ENCODE data around the gene KLF16.

The KLF16 gene

DNA sequence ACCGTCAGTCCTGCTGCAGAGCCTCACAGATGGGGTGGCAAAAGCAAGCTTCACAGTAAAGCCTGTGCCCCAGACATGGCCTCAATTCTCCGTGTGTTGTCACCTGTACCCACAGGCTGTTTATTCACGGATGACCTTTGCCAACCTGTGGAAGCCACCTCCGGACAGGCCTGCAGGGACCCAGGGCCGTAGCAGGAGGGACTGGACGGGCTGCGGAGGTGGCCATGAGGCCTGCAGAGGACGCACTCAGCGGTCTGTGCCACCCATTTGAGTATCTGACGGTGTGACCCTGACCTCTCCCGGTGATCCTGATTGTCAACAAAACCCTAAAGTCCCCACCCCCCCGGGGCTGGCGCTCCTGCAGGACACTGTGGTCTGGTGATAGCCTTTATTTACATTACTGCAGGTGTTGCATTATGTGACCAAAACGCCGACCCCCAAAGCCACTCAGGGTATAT, 7.8 kb upstream of the KLF16 start:
- in situ Hi-C loops (cut with MboI; ENCODE audit: low sequenced_read_pairs): no loop called here

DNA sequence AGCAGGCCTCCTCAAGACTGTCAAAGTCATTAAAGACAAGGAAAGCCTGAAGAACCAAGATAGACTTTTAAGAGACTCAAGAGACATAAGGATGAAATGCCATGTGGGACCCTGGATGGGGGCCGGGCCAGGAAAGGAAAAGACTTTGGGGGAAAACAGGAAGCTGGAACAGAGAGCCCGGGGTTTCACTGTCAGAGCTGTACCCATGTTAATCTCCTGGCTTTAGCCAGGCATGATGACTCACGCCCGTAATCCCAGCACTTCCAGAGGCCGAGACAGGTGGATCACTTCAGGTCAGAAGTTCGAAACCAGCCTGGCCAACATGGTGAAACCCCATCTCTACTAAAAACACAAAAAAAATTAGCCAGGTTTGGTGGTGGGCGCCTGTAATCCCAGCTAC, 5.6 kb upstream of the KLF16 start:
- in situ Hi-C loops (cut with MboI; ENCODE audit: low sequenced_read_pairs): no loop called here

DNA sequence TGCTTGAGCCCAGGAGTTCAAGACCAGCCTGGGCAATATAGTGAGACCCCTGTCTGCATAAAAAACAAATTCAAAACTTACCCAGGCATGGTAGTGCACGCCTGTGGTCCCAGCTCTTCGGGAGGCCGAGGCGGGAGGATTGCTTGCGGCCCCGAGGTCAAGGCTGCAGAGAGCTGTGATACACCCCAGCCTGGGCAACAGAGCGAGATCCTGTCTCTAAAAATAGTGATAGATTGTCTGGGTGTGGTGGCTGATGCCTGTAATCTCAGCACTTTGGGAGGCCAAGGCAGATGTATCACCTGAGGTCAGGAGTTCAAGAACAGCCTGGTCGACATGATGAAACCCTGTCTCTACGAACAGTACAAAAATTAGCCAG, 4.0 kb upstream of the KLF16 start:
- in situ Hi-C loops (cut with MboI; ENCODE audit: low sequenced_read_pairs): no loop called here

DNA sequence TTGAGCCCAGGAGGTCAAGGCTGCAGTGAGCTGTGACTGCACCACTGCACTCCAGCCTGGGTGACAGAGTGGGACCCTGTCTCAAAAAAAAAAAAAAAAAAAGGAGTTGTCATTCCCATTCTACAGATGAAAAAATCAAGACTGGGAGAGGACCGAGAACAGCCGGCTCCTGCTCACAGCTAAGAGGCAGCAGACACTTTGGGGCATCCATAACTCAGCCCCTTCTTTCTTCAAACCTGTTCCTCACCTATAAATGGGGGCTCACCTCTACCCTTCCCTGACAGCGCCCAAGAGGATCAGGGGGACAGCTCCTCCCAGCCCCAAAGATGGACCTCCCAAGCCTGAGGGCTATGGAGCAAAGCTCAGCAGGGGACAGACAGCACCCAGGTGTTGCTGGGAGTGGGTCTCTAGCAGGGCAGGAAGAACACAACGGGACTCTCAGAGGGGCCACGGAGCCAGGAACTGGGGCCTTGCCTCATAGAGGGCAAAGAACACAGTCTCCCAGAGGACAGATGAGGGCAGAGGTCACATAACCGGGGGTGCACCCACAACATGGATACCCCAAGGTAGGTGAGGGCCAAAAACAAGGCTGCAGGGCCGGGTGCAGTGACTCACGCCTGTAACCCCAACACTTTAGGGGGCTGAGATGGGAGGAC, 3.4 kb upstream of the KLF16 start:
- in situ Hi-C loops (cut with MboI; ENCODE audit: low sequenced_read_pairs): no loop called here

DNA sequence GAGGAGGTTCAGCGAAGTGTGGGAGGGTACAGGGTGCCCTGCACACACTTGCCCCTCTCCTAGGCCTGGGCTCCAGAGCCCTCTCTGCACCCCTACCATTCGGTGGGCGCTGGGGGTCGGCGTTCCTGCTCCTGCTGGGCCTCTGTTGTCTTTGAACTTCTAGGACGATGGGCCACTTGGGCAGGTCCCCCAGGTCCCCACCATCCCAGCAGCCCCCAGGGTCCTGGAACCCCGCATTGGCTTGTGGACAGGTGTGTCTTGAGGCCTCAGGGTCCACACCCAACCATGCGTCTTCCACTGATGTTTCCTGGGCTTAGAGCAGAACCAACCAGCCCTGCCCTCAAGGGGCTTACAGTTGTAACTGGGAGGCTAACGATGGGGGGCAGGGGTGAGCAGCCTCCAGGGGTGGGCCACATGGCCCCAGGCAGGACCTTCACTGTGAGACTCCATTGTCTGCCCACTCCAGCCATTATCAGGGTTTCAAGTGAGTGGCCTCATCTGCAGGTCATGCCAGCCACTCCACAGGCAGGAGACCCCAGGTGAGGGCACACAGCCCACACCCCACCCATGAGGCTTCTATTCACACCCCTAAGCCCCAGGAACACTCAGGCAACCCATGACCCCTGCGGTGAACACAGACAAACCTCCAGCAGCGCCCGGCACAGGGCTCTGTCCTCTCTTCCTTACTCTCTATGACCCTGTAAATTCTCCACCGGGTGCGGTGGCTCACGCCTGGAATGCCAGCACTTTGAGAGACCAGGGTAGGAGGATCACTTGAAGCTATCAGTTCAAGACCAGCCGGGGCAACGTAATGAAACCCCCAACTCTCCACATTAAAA, 2.0 kb upstream of the KLF16 start:
- in situ Hi-C loops (cut with MboI; ENCODE audit: low sequenced_read_pairs): no loop called here

DNA sequence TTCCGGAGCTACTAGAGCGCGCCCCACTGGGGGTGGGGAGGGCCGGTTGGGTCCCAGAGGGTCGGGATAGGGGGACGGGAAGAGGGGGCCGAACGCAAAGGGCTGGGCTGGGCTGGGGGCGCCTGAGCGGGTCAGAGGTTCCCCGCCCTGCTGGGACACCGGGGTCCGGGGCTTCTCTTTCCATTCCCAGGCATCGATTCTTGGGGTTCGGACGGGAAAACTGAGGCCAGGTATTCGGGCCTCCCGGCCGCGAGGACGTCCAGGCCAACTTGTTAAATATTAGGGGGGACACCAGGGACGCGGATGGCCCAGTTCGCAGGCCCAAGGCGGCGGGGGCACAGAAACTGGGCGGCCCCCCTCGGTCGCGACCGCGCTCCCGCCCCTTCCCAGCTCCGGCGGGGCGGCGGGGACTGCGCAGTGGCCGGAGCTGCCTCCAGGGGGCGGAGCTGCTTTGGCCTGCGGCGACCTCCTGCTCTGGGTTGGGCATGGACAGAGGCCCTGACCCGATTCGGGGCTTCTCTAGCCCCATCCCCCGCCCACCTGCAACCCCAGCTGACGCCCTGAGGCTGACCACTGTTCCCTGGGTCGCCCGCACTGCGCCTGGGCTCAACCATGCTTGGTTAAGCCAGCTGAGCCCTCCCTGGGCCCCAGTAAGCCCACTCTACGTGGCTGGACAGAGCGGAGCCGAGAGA, 1.2 kb upstream of the KLF16 start:
- in situ Hi-C loops (cut with MboI; ENCODE audit: low sequenced_read_pairs): no loop called here

DNA sequence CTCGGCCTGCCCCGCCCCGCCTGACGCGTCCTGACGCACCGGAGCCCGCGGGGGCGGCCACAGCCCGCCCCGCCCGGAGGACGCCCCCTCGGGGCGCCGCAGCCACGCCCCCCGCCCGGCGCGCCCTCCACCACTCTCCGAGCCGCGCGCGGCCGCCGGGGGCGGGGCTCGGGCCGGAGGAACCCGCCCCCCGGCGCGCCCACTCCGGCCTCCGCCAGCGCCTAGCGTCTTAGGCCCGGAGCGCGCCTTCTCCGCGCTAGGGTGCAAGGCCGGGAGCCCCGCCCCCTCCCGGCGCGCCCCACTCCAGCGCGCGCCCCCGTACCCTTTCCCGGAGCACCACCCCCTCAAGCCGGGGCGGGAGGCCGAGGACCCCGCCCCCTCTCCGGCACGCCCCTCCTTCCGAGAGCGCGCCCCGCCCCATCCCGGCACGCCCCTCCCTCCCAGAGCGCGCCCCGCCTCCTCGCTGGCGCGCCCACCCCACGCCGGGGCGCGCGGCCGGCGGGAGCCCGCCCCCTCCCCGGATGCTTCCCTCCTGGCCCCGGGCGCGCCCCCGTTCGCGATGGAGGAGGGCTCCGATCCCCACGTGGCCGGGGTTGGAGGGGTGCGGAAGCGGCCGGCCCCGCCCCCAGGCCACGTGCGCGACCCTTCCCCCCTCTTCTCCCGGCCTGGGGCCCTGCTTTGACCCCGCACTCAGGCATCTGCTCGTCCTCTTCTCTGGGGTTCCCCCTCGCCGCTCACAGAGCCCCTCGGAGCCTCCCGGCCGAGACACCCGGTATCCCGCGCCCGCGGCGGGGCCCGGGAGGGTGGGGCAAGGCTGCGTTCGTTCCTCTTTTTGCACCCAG, 480 bp upstream of the KLF16 start:
- in situ Hi-C loops (cut with MboI; ENCODE audit: low sequenced_read_pairs): no loop called here

DNA sequence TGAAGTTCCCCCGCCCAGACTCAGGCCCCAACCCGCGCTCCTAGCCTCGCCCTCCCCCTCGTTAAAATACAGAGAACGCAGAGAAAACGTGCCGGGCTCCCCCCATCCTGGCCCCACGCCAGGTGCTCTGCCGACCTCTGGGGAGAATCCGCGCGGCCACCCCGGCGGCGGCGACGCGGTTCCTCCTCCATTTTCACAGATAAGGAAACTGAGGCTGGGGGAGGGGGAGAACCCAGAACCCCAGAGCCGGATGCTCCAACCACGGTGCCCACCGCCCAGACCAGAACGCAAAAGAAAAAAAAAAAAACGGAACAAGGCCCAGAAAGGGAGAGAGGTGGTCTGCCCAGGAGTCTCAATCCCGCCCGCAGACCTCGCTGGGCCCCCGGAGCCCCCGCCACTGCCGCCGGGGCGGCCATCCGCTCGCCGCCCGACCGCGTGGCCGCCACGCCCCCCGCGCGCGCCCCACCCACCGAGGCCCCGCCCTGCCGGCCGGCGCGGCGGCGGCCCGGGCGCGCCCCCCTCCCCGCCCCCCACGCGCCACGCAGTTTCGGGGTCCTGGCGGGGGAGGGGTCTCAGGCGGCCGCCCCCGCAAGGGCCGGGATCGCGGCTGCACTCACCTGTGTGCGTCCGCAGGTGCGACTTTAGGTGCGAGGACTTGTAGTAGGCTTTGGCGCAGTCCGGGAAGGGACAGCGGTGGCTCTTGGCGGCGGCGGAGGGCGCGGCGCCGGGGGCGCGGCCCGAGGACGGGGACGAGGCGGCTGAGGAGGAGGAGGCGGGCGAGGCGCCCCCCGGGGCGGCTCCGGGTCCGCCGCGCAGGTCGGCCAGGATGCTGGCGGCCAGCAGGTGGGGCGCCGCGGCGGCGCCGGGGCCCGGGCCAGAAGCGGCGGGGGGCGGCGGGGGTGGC, 703 bp downstream of the KLF16 start:
- in situ Hi-C loops (cut with MboI; ENCODE audit: low sequenced_read_pairs): no loop called here

DNA sequence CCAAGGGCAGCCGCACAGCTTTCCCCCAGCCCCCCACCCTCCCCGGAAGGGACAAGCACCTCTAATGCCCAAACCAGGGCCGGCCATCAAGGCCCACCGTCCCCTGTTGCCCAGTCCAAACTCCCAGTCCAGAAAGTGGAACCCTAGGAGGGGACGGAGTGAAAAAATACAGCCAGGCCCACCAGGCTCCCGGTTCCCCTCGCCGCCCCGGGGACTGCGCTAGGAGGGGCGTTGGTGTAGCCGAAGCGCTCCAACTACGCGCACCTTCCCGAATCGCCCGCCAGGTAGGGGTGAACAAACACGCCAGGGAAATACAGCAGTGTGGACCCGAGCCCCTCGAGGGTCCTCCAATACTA, 1.3 kb downstream of the KLF16 start:
- in situ Hi-C loops (cut with MboI; ENCODE audit: low sequenced_read_pairs): no loop called here

DNA sequence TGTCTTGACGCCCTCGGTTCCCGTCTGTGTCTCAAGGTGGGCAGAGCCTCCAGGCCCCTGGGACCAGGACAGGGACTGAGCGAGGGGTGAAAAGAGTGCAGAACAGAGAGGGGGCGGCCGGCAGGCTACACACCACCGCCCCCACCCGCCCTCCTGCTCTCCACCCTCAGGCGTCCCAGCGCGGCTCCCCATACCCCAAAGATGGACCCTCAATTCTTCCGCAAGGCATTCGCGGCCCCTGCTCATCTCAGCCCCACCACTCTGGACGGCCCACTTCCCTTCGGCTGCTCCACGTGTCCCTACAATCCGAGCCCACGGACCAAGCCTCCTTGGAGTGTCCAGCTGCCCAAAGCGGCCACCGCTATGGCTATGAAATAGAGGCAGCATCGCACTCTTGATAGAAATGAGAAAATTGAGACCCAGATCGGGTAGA, 1.8 kb downstream of the KLF16 start:
- in situ Hi-C loops (cut with MboI; ENCODE audit: low sequenced_read_pairs): no loop called here

DNA sequence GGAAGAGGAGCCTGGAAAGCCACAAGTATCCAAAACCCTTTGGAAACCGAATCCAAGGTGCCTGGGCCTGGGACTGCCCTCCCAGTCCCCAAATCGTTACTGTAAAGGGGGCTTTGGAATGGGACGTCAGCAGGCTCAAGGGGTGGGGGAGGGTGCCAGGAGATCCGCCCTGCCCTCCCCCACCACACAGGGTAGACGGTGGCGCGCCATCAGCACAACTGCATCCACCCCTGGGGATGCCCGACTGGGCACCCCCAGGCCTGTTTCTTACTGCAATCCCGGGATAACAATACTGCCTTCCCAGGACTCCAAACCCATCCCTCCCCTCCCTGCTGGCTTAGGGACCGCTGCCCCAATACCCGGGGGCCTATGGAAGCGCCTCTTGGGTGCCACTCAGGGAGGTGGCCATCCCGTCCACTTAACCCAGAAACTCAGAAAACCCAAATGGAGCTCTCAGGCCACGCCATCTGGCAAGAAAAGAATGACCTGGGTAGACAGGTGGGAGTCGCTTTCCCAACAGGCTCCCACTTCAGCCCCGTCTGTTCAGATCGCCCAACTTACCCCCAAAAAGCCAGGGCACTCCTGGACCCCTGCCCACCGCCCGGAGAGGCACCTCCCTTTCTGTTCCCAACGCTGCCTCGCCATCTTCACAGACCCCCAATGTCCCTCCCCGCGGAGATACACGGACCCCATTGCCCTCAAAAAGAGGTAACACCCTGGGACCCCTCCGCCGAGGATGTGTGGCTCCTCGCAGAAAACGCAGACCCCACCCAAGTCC, 2.4 kb downstream of the KLF16 start:
- in situ Hi-C loops (cut with MboI; ENCODE audit: low sequenced_read_pairs): no loop called here

DNA sequence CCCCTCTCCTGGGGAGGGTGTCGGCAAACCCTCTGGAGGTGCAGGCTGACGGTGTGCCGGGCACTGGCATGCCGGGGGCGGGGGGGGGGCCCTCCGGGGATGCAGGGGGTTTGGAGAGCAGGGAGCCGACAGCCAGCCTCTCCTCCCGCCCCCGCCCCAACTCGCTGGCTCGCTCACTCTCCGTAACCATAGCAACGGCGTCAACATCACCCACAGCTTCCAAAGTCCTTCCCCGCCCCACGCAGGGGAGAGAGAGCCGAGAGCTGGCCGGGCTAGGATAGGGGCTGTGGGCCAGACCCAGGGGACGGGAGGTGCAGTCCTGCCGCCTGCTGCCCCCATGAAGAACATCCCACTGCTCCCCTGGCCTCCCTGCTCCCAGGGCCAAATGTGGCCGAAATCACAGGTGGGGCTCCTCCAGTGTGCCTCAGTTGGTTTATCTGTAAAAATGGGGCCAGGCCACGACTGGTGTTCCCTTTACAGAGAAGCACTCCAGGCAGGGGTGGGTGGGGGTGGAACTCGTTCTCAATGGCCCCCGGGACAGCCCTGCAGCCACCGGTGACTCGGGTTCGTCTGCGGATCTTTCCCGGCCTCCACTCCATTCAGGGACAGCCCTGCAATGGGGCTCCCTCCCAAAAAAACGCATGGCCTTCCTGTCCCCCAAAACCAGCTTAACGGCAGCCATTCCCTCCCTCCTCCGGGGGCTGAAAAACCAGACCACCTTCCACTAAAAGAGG, 3.2 kb downstream of the KLF16 start:
- in situ Hi-C loops (cut with MboI; ENCODE audit: low sequenced_read_pairs): no loop called here

DNA sequence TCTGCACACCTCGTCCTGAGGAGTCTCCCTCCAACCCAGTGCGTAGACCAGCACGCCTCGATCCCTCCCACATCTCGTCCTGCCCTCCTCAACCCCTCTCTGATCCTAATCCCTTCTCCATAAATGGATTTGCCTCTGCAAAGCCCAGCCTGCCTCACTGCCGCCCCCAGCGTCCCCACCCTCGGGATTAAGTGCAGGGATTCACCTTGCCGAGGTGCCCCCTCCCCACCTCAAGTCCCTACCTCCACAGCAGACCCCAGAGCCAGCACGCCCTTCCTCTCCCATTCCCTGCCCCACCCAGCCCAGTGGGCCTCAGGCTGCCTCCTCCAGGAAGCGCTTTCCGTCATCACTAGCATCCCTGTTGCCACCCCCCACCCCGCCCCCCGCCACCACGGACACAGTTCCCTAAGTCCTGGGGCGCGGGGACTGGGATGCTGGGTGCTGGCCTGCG, 4.0 kb downstream of the KLF16 start:
- in situ Hi-C loops (cut with MboI; ENCODE audit: low sequenced_read_pairs): no loop called here

DNA sequence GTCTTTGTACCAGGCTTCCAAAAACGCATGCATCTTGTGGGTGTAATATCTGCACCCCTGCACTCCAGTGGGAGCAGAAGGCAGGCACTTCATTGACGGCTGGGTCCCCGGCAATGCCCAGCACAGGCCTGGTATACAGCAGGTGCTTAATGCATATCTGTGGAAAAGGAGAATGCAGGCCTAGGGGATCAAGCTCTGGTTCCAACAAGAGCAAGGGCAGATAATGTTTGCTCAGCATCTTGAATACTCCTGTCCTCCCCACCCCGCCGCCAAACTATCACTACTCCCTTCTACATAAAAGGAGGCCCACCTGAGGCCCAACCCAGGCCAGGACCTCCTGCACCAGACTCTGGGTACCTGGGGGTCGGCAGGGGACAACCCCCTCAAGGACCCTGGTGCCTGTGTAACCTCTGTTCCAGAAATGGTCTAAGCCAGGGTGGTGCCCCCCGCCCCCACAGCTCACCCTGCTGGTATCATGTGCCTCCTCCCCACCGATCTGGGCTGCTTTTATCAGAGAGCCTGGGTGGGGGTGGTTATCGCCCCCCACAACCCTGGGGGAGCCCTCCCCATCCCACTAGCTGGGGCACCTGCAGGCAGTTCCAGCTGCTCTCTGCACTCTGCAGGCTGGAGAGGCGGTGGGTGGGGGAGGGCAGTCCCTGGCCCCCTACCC, 4.8 kb downstream of the KLF16 start:
- in situ Hi-C loops (cut with MboI; ENCODE audit: low sequenced_read_pairs): no loop called here

DNA sequence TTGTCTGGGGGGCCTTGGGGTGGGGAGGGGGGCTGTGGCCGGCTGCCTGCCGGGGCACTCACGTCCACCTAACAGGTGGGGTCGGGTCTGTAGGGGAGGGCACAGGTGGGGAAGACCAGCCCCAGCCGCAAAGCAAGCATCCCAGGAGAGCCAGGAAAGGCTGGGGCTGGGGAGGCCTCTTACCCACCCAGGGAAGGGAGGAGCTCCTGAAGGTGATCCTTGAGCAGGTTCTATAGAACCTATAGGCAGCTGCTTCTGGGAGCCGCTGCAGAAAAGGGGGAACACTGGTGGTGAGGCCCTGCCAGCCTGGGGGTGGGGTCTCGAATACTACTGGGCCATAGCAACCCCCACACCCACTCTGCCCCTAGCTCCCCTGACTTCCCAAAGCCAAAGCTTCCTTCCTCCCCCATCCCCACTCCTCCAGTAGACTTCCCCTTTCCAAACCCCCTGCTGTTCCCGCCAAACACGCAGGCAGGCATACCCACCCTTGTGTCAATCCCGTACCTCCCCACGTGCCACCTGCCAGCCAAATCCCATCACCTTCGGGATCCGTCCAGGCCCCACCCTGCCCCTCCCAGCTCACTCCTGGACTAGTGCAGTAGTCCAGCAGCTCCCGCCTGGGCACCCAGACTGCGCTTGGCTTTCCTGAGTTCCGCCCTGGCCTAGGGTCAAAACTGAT, 5.6 kb downstream of the KLF16 start:
- in situ Hi-C loops (cut with MboI; ENCODE audit: low sequenced_read_pairs): no loop called here

DNA sequence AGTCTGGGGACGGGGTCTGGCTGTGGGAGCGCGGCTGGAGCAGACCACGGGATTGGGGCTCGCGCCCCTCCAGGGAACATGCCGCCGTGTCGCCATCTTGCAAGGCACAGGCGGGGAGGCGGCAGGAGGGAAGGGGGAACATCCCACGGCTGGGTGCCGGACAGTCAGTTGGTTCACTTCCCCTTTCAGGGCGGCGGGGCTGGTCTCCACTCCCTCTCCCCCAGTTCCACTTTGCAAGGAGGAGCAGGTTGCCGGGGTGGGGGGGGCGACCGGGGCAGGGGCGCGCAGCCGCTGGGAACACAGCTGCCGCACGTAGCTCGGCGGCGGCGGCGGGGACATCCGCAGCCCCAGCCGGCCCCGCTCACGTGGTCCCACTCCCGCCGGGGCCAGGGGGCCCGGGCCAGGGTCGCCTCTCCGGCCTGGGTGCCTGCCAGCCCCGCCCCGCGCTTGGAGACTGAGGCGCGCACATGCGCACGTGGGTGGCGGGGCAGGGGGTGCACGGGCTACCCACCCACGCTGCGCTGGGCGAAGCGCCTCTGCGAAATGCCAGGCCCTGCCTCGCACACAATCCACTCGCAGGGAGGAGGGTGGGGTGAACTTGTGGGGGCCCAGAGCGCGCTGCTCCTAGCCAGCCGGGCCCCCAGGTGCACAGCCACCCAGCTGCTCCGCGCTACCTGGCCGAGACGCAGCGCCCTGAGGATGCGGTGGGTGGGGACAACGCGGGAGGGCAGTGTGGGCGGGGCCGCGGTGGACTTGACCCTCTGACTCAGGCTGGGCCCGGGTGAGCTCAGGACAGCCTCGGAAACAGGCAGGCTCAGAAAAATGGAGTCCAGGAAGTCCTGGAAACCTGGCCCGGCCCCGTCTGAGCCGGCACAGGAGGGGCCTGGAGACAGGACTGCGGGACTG, 6.4 kb downstream of the KLF16 start:
- in situ Hi-C loops (cut with MboI; ENCODE audit: low sequenced_read_pairs): no loop called here

DNA sequence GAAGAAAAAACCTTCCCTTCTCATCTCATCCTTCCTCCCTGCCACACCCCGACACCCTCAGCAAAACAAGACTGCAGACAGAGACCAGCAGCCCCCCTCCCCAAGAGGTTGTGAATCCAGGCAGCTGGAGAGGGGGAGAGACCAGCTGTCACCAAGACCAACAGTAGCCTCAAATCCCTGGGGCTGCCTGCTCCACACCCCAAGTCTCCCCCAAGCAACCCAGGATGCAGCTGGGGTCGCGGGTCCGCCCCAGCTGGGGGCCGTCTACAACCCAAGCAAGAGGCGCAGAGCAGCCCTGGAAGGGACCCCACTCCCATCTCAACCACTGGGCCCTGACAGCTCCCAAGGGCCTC, 7.1 kb downstream of the KLF16 start:
- in situ Hi-C loops (cut with MboI; ENCODE audit: low sequenced_read_pairs): no loop called here
